HT-29 (cell line): ENCODE results near the gene S100A12. TPM values are rescaled to one million over a fixed set of nuclear protein-coding genes. Genes with fewer than 3 reads are reported as not detected.
"Not testable (repeated sequence)": the region's sequence is repeated elsewhere in the genome, so short reads cannot be mapped to it uniquely, and the experiment has no call there.

Experiments
- DNase-seq: peaks from one replicate; pipeline ENCODE4 v3.0.0-alpha.2; 2015; ENCODE audit warnings: low spot score
- total RNA-seq: library from RNA; depleted of rRNA; stranded (reverse); fragments of >200 nt; shearing (Covaris generic); gene quantifications from 2 replicates; pipeline ENCODE4 v1.2.3, GENCODE V29; 2014; rRNA removed

The S100A12 gene
- total RNA-seq: not detected in 2 replicates

- no peak for DNase-seq
Observed at GRCh38 chr1:153375511-153375910, at the start of gene S100A12. S100A12 (minus strand) TSS chr1:153375621; CDS start chr1:153374592, 1,029 bp downstream.

GRCh38 chr1:153422450-153423068 lies 47.1 kb upstream of the S100A12 start:
- peak; percentile 76 for DNase-seq

- DNase-seq: no peak
Observed at GRCh38 chr1:153420306-153420705, 44.9 kb upstream of the S100A12 start.

GRCh38 chr1:153419436-153419793 lies 44.0 kb upstream of the S100A12 start:
- DNase-seq: not testable (repeated sequence)

- DNase-seq: not testable (repeated sequence)
Observed at GRCh38 chr1:153418758-153419435, 43.5 kb upstream of the S100A12 start.

GRCh38 chr1:153417136-153417888 lies 41.9 kb upstream of the S100A12 start:
- no peak for DNase-seq

- DNase-seq: no peak
Observed at GRCh38 chr1:153415850-153416570, 40.6 kb upstream of the S100A12 start, which contains the start of gene S100A7A. S100A7A (plus strand) TSS chr1:153416520; CDS start chr1:153418083, 1,563 bp downstream.

GRCh38 chr1:153413961-153414360 lies 38.5 kb upstream of the S100A12 start:
- not testable (repeated sequence) for DNase-seq

GRCh38 chr1:153407274-153407673 lies 31.9 kb upstream of the S100A12 start:
- not testable (repeated sequence) for DNase-seq

GRCh38 chr1:153405825-153406599 lies 30.6 kb upstream of the S100A12 start:
- DNase-seq: not testable (repeated sequence)

- peak; percentile 57 for DNase-seq
Observed at GRCh38 chr1:153404768-153405167, 29.3 kb upstream of the S100A12 start.

GRCh38 chr1:153404086-153404635 lies 28.7 kb upstream of the S100A12 start:
- no peak for DNase-seq

GRCh38 chr1:153403421-153404085 lies 28.1 kb upstream of the S100A12 start:
- DNase-seq: no peak

- DNase-seq: no peak
Observed at GRCh38 chr1:153402226-153402625, 26.8 kb upstream of the S100A12 start.

GRCh38 chr1:153401461-153401860 lies 26.0 kb upstream of the S100A12 start:
- DNase-seq: no peak

GRCh38 chr1:153400244-153400643 lies 24.8 kb upstream of the S100A12 start:
- DNase-seq: peak; percentile 2

- DNase-seq: no peak
Observed at GRCh38 chr1:153399401-153400055, 24.1 kb upstream of the S100A12 start.

- DNase-seq: no peak
Observed at GRCh38 chr1:153397924-153398651, 22.7 kb upstream of the S100A12 start.
